ENCODE data around the gene IL3RA. TPM values are rescaled to one million over a fixed set of nuclear protein-coding genes. Genes with fewer than 3 reads are reported as not detected.

The IL3RA gene
- total RNA-seq, 1 donor from 2014 or later: 0.16 TPM

GRCh38 chrX:1417921-1418771 lies 81.6 kb downstream of the IL3RA start:
- TF ChIP-seq CTCF (IDR thresholded peaks at IDR 0.05; ENCODE audit: unreplicated experiment): no peak
- peaks cover 35% of the 10 kb centered on the region for H3K36me3 Mint-ChIP-seq

GRCh38 chrX:1418901-1419544 lies 82.4 kb downstream of the IL3RA start:
- no peak overlapping the region for H3K27ac Mint-ChIP-seq
- H3K36me3 Mint-ChIP-seq: peaks cover 36% of the 10 kb centered on the region

More at GRCh38 chrX:1417921-1418771, 81.6 kb downstream of the IL3RA start:
- no peak for DNase-seq (ENCODE audit: low spot score in 2 of 2, unreplicated experiment in 2 of 2)
- no peak overlapping the region for H3K4me3 Mint-ChIP-seq
- no peaks in the 10 kb centered on the region for H3K27me3 Mint-ChIP-seq (ENCODE audit: low read depth)
- no peak overlapping the region for H3K27ac Mint-ChIP-seq
- peaks cover 7% of the 10 kb centered on the region for H3K9me3 Mint-ChIP-seq
- no peaks in the 10 kb centered on the region for H3K4me1 Mint-ChIP-seq

GRCh38 chrX:1419545-1420355 lies 83.2 kb downstream of the IL3RA start:
- Mint-ChIP-seq H3K4me1 (no peaks in the 10 kb centered on the region), H3K27ac (peak overlapping the region; percentile 1), H3K4me3 (no peak overlapping the region), H3K36me3 (peaks cover 40% of the 10 kb centered on the region), H3K9me3 (peaks cover 15% of the 10 kb centered on the region), H3K27me3 (ENCODE audit: low read depth) (no peaks in the 10 kb centered on the region)
- no peak for DNase-seq (ENCODE audit: low spot score in 2 of 2, unreplicated experiment in 2 of 2)
- no peak for TF ChIP-seq CTCF (IDR thresholded peaks at IDR 0.05; ENCODE audit: unreplicated experiment)

More at GRCh38 chrX:1418901-1419544, 82.4 kb downstream of the IL3RA start:
- no peak overlapping the region for H3K4me3 Mint-ChIP-seq
- no peaks in the 10 kb centered on the region for H3K27me3 Mint-ChIP-seq (ENCODE audit: low read depth)
- DNase-seq (ENCODE audit: low spot score in 2 of 2, unreplicated experiment in 2 of 2): no peak
- H3K4me1 Mint-ChIP-seq: no peaks in the 10 kb centered on the region
- TF ChIP-seq CTCF (IDR thresholded peaks at IDR 0.05; ENCODE audit: unreplicated experiment): no peak
- peaks cover 15% of the 10 kb centered on the region for H3K9me3 Mint-ChIP-seq

GRCh38 chrX:1420371-1420770 lies 83.8 kb downstream of the IL3RA start:
- Mint-ChIP-seq H3K27ac (peak overlapping the region; percentile 1), H3K9me3 (peaks cover 22% of the 10 kb centered on the region), H3K4me1 (no peaks in the 10 kb centered on the region), H3K27me3 (ENCODE audit: low read depth) (no peaks in the 10 kb centered on the region), H3K4me3 (no peak overlapping the region), H3K36me3 (peaks cover 46% of the 10 kb centered on the region)
- no peak for DNase-seq (ENCODE audit: low spot score in 2 of 2, unreplicated experiment in 2 of 2)
- no peak for TF ChIP-seq CTCF (IDR thresholded peaks at IDR 0.05; ENCODE audit: unreplicated experiment)

GRCh38 chrX:1421433-1422134 lies 85.0 kb downstream of the IL3RA start:
- no peak overlapping the region for H3K4me3 Mint-ChIP-seq
- no peak overlapping the region for H3K27ac Mint-ChIP-seq
- DNase-seq (ENCODE audit: low spot score in 2 of 2, unreplicated experiment in 2 of 2): no peak
- peaks cover 26% of the 10 kb centered on the region for H3K9me3 Mint-ChIP-seq
- H3K36me3 Mint-ChIP-seq: peaks cover 56% of the 10 kb centered on the region
- H3K27me3 Mint-ChIP-seq (ENCODE audit: low read depth): no peaks in the 10 kb centered on the region
- no peaks in the 10 kb centered on the region for H3K4me1 Mint-ChIP-seq
- TF ChIP-seq CTCF (IDR thresholded peaks at IDR 0.05; ENCODE audit: unreplicated experiment): no peak

Measured in mesothelial cell of epicardium (in vitro differentiated cells).